HG02798 (cell line): ENCODE data around the gene TLCD5.

Experiments
- ATAC-seq: cut with Tn5 transposase; IDR thresholded peaks from one replicate; pipeline ENCODE4 v1.9.1; 2021; ENCODE audit warnings: mild to moderate bottlenecking; ENCODE audit not compliant: unreplicated experiment, poor library complexity

The TLCD5 gene

DNA sequence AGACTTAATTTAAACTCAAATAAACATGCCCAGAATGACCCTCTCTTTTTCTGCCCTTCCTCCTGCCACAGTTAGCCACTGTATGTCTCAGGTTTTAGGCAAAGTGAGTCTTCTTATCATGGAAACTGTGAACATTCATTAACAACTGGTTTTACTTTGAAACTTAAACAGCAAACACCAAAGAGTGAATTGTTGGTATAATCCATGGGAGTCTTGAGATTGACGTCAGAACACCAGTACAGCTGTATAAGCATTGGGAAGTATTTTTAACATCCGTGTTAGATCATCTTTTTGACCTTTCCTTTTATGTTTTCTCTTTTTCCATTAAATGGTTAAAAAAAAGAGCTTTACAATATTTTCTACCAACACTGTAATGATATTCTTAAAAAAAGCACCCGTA, 50.0 kb downstream of the TLCD5 start:
- no peak for ATAC-seq

DNA sequence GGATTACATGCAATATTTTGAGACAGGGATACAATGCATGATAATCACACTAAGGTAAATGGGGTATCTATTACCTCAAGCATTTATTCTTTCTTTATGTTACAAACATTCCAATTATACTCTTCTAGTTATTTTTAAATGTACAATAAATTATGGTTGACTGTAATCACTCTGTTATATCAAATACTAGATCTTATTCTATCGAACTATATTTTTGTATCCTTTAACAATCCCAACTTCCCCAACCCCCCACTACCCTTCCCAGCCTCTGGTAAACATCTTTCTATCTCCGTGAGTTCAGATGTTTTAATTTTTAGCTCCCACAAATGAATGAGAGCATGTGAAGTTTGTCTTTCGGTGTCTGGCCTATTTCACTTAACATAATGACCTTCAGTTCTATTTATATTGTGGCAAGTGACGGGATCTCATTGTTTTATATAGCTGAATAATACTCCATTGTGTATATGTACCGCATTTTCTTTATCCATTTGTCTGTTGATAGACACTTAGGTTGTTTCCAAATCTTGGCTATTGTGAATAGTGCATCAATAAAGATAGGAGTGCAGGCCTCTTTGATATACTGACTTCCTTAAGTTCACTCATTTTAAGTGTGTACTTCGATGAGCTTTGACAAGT, 51.6 kb downstream of the TLCD5 start:
- no peak for ATAC-seq

DNA sequence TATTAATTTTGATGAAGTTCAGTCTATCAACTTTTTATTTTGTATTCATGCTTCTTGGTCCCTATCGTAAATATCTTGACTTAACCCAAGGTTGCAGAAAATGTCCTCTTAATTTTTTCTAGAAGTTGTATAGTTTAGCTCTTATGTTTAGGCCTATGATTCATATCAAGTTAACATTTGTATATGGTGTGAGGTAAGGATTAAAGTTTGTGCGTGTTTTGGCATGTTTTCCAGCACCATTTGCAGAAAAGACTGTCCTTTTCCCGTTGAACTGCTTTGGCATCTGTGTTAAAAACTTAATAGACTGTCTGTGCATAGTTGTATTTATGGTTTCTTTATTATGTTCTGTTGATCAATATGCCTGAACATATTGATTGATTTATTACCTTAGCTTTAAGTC, 53.4 kb downstream of the TLCD5 start:
- ATAC-seq = no peak

DNA sequence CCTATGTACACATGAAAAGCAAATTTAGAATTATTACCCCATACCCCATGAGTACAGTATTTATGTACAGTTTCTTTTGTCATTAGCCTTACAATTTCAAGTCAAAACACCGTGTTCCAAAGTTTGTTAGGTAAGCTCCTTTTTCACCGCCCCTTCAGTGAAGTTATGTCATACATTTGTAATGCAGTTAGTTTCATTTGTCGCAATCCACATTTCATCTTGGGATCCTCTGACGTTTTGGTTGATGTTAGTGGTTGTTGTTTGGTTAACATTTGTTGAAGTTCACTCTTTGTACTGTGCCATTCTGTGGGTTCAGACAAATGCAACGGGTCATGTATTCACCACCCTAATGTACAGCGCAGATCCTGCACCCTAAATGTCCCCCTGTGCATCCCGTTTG, 56.3 kb downstream of the TLCD5 start:
- ATAC-seq = no peak
